B cell (primary cell): ENCODE data around the gene RFWD3. TPM values are rescaled to one million over a fixed set of nuclear protein-coding genes. Genes with fewer than 3 reads are reported as not detected.

ENCODE experiments used
- ATAC-seq: fragments of 200-7000 bp; cut with Tn5 transposase; one replicate; pipeline ENCODE4 v1.10.0; 2021; ENCODE audit warnings: low read depth, mild to moderate bottlenecking, moderate number of reproducible peaks, moderate library complexity
- CTCF ChIA-PET: fragments of 350-600 bp; sonication (Branson Sonifier 250); formaldehyde crosslinking; loops from one replicate; lab custom pipeline; 2021; ENCODE audit warnings: antibody characterized with exemption, inconsistent platforms; lab: Charles Lee
- POLR2A ChIA-PET: fragments of 350-600 bp; sonication (Branson Sonifier 250); formaldehyde crosslinking; loops from one replicate; lab custom pipeline; 2021; ENCODE audit warnings: antibody characterized with exemption; lab: Charles Lee
- DNase-seq: peaks from one replicate; pipeline ENCODE4 v3.0.0; 2013
- H2AFZ ChIP-seq: 2 replicates; pipeline ENCODE4 v1.6.1; 2012; ENCODE audit warnings: mild to moderate bottlenecking, low read depth, low read length; ENCODE audit not compliant: insufficient read depth, poor library complexity, severe bottlenecking
- H3K27ac ChIP-seq, 2 donors: 1 replicate in 1 of 2; 2 replicates in 1 of 2; pipeline ENCODE4 v1.5.1; 2012 to 2013; ENCODE audit warnings: low read length in 2 of 2, mild to moderate bottlenecking in 2 of 2, moderate library complexity in 1 of 2
- H3K27me3 ChIP-seq, 4 experiments: fragments of 200-600 bp in 1 of 4; sonication (generic) in 1 of 4; replicated peaks in 1 of 4; 1 replicate in 2 of 4; 2 replicates in 2 of 4; pipeline versions ENCODE4 v1.6.1 to v1.7.0; 2013 to 2016; ENCODE audit warnings: low read length in 3 of 4, mild to moderate bottlenecking in 2 of 4, mixed read lengths in 1 of 4, moderate library complexity in 1 of 4; ENCODE audit not compliant: insufficient read depth in 4 of 4, control insufficient read depth in 3 of 4; ENCODE audit errors: control extremely low read depth in 1 of 4
- H3K36me3 ChIP-seq, 2 experiments: replicated peaks in 1 of 2; 1 replicate in 1 of 2; 2 replicates in 1 of 2; pipeline versions ENCODE4 v1.6.1 to v1.7.1; 2013; ENCODE audit warnings: low read length in 1 of 2; ENCODE audit not compliant: insufficient read depth in 2 of 2, control insufficient read depth in 1 of 2; ENCODE audit errors: control extremely low read depth in 1 of 2, extremely low read depth in 1 of 2
- H3K4me1 ChIP-seq, 2 donors: fragments of 200-600 bp in 1 of 2; sonication (generic) in 1 of 2; 1 replicate in 1 of 2; 2 replicates in 1 of 2; pipeline versions ENCODE4 v1.5.1 to v1.6.1; 2013 to 2017; ENCODE audit warnings: low read length in 2 of 2; ENCODE audit not compliant: control insufficient read depth in 2 of 2, insufficient read depth in 2 of 2
- H3K4me2 ChIP-seq: replicated peaks from 2 replicates; pipeline ENCODE3; 2012; ENCODE audit warnings: mild to moderate bottlenecking, low read depth, low read length; ENCODE audit not compliant: poor library complexity, severe bottlenecking
- H3K4me3 ChIP-seq, 5 experiments: fragments of 200-600 bp in 1 of 5; sonication (generic) in 1 of 5; 1 replicate in 3 of 5; 2 replicates in 2 of 5; pipeline versions ENCODE4 v1.5.1 to v1.7.0; 2011 to 2016; ENCODE audit warnings: low read length in 4 of 5, mild to moderate bottlenecking in 4 of 5, low read depth in 2 of 5, control low read depth in 1 of 5, moderate library complexity in 1 of 5; ENCODE audit not compliant: insufficient read depth in 1 of 5; ENCODE audit errors: control extremely low read depth in 1 of 5, extremely low read depth in 1 of 5
- H3K79me2 ChIP-seq: fragments of 200-600 bp; sonication (generic); one replicate; pipeline ENCODE4 v1.6.0; 2016; ENCODE audit warnings: low read length; ENCODE audit not compliant: control insufficient read depth, insufficient read depth
- H3K9ac ChIP-seq: fragments of 200-600 bp; sonication (generic); 2 replicates; pipeline ENCODE4 v1.6.1; 2017; ENCODE audit warnings: mild to moderate bottlenecking, low read length, moderate library complexity
- H3K9me3 ChIP-seq, 3 donors: one replicate each; pipeline versions ENCODE4 v1.6.1 to v1.7.1; 2013; ENCODE audit warnings: low read length in 2 of 3; ENCODE audit not compliant: control insufficient read depth in 2 of 3, insufficient read depth in 1 of 3; ENCODE audit errors: control extremely low read depth in 1 of 3
- H4K20me1 ChIP-seq: 2 replicates; pipeline ENCODE4 v1.6.0; 2012; ENCODE audit warnings: mild to moderate bottlenecking, low read length; ENCODE audit not compliant: insufficient read depth, control insufficient read depth, poor library complexity, severe bottlenecking
- H3K27ac Mint-ChIP-seq: one replicate; pipeline ENCODE4 v1.8.0; 2021; ENCODE audit warnings: mixed read lengths
- H3K27me3 Mint-ChIP-seq: one replicate; pipeline ENCODE4 v1.8.0; 2021; ENCODE audit warnings: mixed read lengths
- H3K4me1 Mint-ChIP-seq: one replicate; pipeline ENCODE4 v1.8.0; 2021; ENCODE audit warnings: mixed read lengths
- H3K4me3 Mint-ChIP-seq: one replicate; pipeline ENCODE4 v1.8.0; 2021; ENCODE audit warnings: mixed read lengths
- H3K9me3 Mint-ChIP-seq: one replicate; pipeline ENCODE4 v1.8.0; 2022; ENCODE audit warnings: mixed read lengths; ENCODE audit not compliant: insufficient read depth
- EZH2 ChIP-seq: IDR thresholded peaks from 2 replicates; pipeline ENCODE4 v1.6.1; 2012; ENCODE audit warnings: borderline replicate concordance, low read depth, mild to moderate bottlenecking, moderate library complexity, low read length; ENCODE audit not compliant: insufficient read depth, poor library complexity, severe bottlenecking
- WGBS: methylation state at CpG from one replicate; pipeline ENCODE4 v1.1.5; 2013; ENCODE audit warnings: missing lambda C conversion rate; ENCODE audit not compliant: insufficient coverage; 5-methylcytosine and 5-hydroxymethylcytosine counted together
- intact Hi-C: fragments of 100-400 bp; cut with micrococcal nuclease; formaldehyde crosslinking; loops from one replicate; pipeline ENCODE4 v1.10.0; 2022
- polyA plus RNA-seq: library from polyadenylated mRNA; depleted of rRNA; stranded (reverse); fragments of >200 nt; gene quantifications from 2 replicates; pipeline ENCODE4 v1.2.3, GENCODE V29; 2012
- total RNA-seq, 2 donors: library from RNA; stranded (reverse); fragments of 120-200 nt in 1 of 2; gene quantifications; 1 replicate in 1 of 2; 2 replicates in 1 of 2; pipeline versions ENCODE4 v1.2.3 to v1.2.4, GENCODE V29; 2013 to 2022
- TF ChIP-seq, protein P1 (sequence below): fragments of 200-600 bp; IDR thresholded peaks from one replicate; pipeline ENCODE4 v1.8.0; 2022; ENCODE audit warnings: antibody characterized with exemption, mild to moderate bottlenecking

RFWD3 gene
- total and polyA plus RNA-seq, 2 donors (not counting 1 experiment from before 2014, with no cell fraction given), result 19.7 to 63.3 TPM

DNA sequence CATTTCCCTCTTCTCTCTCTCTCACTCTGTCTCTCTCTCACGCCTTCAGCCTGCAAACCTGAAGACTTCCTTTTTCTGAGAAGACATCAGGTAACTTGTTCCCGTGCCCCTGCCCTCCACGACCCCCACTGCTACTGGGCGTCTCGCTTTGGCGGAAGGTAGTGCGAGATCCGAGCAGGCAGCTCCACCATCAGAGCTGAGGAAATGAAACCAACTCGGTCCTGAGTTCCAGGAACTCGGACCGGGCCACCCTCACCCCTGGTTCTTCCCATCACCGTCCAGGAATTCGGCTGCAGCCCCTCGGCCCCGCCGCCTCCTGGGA is 33.4 kb upstream of the RFWD3 start:
- Histone ChIP-seq H3K27me3 (no peaks in the 10 kb centered on the region), H4K20me1 (no peaks in the 10 kb centered on the region), H3K4me2 (peak overlapping the region; percentile 80), H3K27ac (peak overlapping the region; percentile 79 to 82), H3K9ac (peak overlapping the region; percentile 74), H3K79me2 (peaks cover 20% of the 10 kb centered on the region), H2AFZ (peak overlapping the region; percentile 80), H3K4me3 (peak overlapping the region; percentile 72 to 90 (median 83)), H3K36me3 (peaks cover 0 to 3% of the 10 kb centered on the region in 2 experiments), H3K9me3 (no peaks in the 10 kb centered on the region), H3K4me1 (peaks cover 33 to 42% of the 10 kb centered on the region in 2 donors)
- under 1% methylated on average over 14 of the region's 16 CpGs for WGBS
- Mint-ChIP-seq H3K27me3 (no peaks in the 10 kb centered on the region), H3K4me1 (peaks cover 50% of the 10 kb centered on the region), H3K4me3 (peak overlapping the region; percentile 92), H3K27ac (peak overlapping the region; percentile 95), H3K9me3 (no peaks in the 10 kb centered on the region)
- intact Hi-C loops, result loop anchor here (2.0 to 10.0 kb wide), 2 partner anchors 33 to 685 kb away; partner anchors contain the start of gene RFWD3
- peak; percentile 59 for DNase-seq
- ATAC-seq, result peak; percentile 22
- ChIA-PET POLR2A (interaction anchor here (0.6 to 1.6 kb wide), 2 partner anchors 33 to 44 kb away, joined by 5 to 6 read pairs; partner anchors contain the start of gene RFWD3), CTCF (interaction anchor here (0.7 to 4.7 kb wide), 4 partner anchors 9 to 162 kb away, joined by 3 to 26 read pairs (median 11); partner anchors contain the start of gene RFWD3)
- TF ChIP-seq EZH2, result no peak
- TF ChIP-seq, protein P1, sequence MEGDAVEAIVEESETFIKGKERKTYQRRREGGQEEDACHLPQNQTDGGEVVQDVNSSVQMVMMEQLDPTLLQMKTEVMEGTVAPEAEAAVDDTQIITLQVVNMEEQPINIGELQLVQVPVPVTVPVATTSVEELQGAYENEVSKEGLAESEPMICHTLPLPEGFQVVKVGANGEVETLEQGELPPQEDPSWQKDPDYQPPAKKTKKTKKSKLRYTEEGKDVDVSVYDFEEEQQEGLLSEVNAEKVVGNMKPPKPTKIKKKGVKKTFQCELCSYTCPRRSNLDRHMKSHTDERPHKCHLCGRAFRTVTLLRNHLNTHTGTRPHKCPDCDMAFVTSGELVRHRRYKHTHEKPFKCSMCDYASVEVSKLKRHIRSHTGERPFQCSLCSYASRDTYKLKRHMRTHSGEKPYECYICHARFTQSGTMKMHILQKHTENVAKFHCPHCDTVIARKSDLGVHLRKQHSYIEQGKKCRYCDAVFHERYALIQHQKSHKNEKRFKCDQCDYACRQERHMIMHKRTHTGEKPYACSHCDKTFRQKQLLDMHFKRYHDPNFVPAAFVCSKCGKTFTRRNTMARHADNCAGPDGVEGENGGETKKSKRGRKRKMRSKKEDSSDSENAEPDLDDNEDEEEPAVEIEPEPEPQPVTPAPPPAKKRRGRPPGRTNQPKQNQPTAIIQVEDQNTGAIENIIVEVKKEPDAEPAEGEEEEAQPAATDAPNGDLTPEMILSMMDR, result no peak

DNA sequence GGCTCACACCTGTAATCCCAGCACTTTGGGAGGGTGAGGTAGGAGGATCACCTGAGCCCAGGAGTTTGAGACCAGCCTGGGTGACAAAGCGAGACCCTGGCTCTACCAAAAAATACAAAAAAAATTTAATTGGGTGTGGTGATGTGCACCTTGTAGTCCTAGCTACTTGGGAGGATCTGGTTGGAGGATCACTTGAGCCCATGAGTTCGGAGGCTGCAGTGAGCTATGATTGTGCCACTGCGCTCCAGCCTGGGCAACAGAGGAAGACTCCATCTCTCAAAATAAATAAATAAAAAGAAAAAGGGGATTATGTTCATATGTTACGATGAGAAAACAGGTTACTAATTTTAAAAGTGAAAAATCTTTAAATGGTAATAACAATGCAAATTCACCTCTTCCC is 33.0 kb upstream of the RFWD3 start:
- H3K27ac ChIP-seq, result peak overlapping the region; percentile 1 to 82
- H3K27me3 ChIP-seq, result no peaks in the 10 kb centered on the region
- H3K9ac ChIP-seq, result peak overlapping the region; percentile 74
- peaks cover 33 to 42% of the 10 kb centered on the region in 2 donors for H3K4me1 ChIP-seq
- POLR2A ChIA-PET, result interaction anchor here (1.6 kb wide), 1 partner anchor 33 kb away, joined by 5 read pairs; the partner anchor contains the start of gene RFWD3
- no peaks in the 10 kb centered on the region for H3K9me3 ChIP-seq
- no CpG with 5 or more reads among the region's 4 CpGs for WGBS
- H3K36me3 ChIP-seq, result peaks cover 0 to 5% of the 10 kb centered on the region in 2 experiments
- H3K4me3 ChIP-seq, result peak overlapping the region; percentile 72 to 90 (median 83)
- CTCF ChIA-PET, result interaction anchor here (2.0 to 4.7 kb wide), 3 partner anchors 10 to 163 kb away, joined by 6 to 26 read pairs (median 16); partner anchors contain the start of gene RFWD3
- ATAC-seq (no peak), DNase-seq (no peak)
- peak overlapping the region; percentile 80 for H2AFZ ChIP-seq
- H3K4me2 ChIP-seq, result peak overlapping the region; percentile 80
- Mint-ChIP-seq H3K4me3 (peak overlapping the region; percentile 92), H3K4me1 (peaks cover 50% of the 10 kb centered on the region), H3K9me3 (no peaks in the 10 kb centered on the region), H3K27ac (peak overlapping the region; percentile 20), H3K27me3 (no peaks in the 10 kb centered on the region)
- no peaks in the 10 kb centered on the region for H4K20me1 ChIP-seq
- TF ChIP-seq, protein P1, result no peak
- no peak for TF ChIP-seq EZH2
- H3K79me2 ChIP-seq, result peaks cover 21% of the 10 kb centered on the region
- intact Hi-C loops, result loop anchor here (2.0 to 10.0 kb wide), 2 partner anchors 33 to 685 kb away; partner anchors contain the start of gene RFWD3
